ENCODE data around the gene CKAP4. TPM values are rescaled to one million over a fixed set of nuclear protein-coding genes. Genes with fewer than 3 reads are reported as not detected.

CKAP4 gene
- total and polyA plus RNA-seq, 4 donors, result 13.1 to 28.0 (median 25.2) TPM

GRCh38 chr12:106219043-106219442, 28.8 kb downstream of the CKAP4 start:
- H3K27ac ChIP-seq (ENCODE audit: low read depth in 1 of 2, low read length in 2 of 2), result no peak overlapping the region
- 90% methylated on average over 1 of the region's 1 CpG for WGBS
- H3K4me3 ChIP-seq (ENCODE audit: low read depth in 1 of 3, low read length in 3 of 3), result no peak overlapping the region
- no peaks in the 10 kb centered on the region for H3K36me3 ChIP-seq (ENCODE audit: control insufficient read depth in 4 of 4, insufficient read depth in 3 of 4, low read depth in 1 of 4, low read length in 3 of 4)
- no peaks in the 10 kb centered on the region for H3K4me1 ChIP-seq (ENCODE audit: control insufficient read depth in 4 of 4, insufficient read depth in 4 of 4, low read length in 3 of 4)
- peaks cover 0 to 4% (median 2%) of the 10 kb centered on the region in 4 donors for H3K9me3 ChIP-seq (ENCODE audit: control insufficient read depth in 4 of 4, low read length in 3 of 4)
- H3K27me3 ChIP-seq (ENCODE audit: control insufficient read depth in 4 of 4, insufficient read depth in 4 of 4, low read length in 3 of 4), result no peaks in the 10 kb centered on the region
- DNase-seq (ENCODE audit: low spot score), result no peak
- TF ChIP-seq FOXA2 (IDR thresholded peaks at IDR 0.05), result no peak
- no peak for TF ChIP-seq RXRA (IDR thresholded peaks at IDR 0.05)
- no peak for TF ChIP-seq EGR1 (IDR thresholded peaks at IDR 0.05; ENCODE audit: low read depth in 2 of 2)
- H3K9ac ChIP-seq (ENCODE audit: low read depth in 1 of 2, low read length in 2 of 2), result no peak overlapping the region

GRCh38 chr12:106217706-106218105, 30.1 kb downstream of the CKAP4 start:
- Histone ChIP-seq H3K9ac (ENCODE audit: low read depth in 1 of 2, low read length in 2 of 2) (no peak overlapping the region), H3K9me3 (ENCODE audit: control insufficient read depth in 4 of 4, low read length in 3 of 4) (peaks cover 0 to 4% (median 2%) of the 10 kb centered on the region in 4 donors), H3K4me3 (ENCODE audit: low read depth in 1 of 3, low read length in 3 of 3) (no peak overlapping the region), H3K27ac (ENCODE audit: low read depth in 1 of 2, low read length in 2 of 2) (no peak overlapping the region), H3K36me3 (ENCODE audit: control insufficient read depth in 4 of 4, insufficient read depth in 3 of 4, low read depth in 1 of 4, low read length in 3 of 4) (no peaks in the 10 kb centered on the region), H3K27me3 (ENCODE audit: control insufficient read depth in 4 of 4, insufficient read depth in 4 of 4, low read length in 3 of 4) (no peaks in the 10 kb centered on the region), H3K4me1 (ENCODE audit: control insufficient read depth in 4 of 4, insufficient read depth in 4 of 4, low read length in 3 of 4) (no peaks in the 10 kb centered on the region)
- WGBS, result 94% methylated on average over 2 of the region's 2 CpGs
- DNase-seq (ENCODE audit: low spot score), result no peak
- TF ChIP-seq RAD21 (IDR thresholded peaks at IDR 0.05) (no peak), SP1 (IDR thresholded peaks at IDR 0.05) (no peak), FOXA2 (IDR thresholded peaks at IDR 0.05) (no peak), HNF4A (conservative IDR thresholded peaks at IDR 0.05) (no peak)

GRCh38 chr12:106214571-106214970, 33.2 kb downstream of the CKAP4 start:
- 74% methylated on average over 4 of the region's 4 CpGs for WGBS

GRCh38 chr12:106213662-106214061, 34.2 kb downstream of the CKAP4 start:
- peaks cover 0 to 4% (median 2%) of the 10 kb centered on the region in 4 donors for H3K9me3 ChIP-seq (ENCODE audit: control insufficient read depth in 4 of 4, low read length in 3 of 4)
- DNase-seq (ENCODE audit: low spot score), result no peak
- no peak overlapping the region for H3K27ac ChIP-seq (ENCODE audit: low read depth in 1 of 2, low read length in 2 of 2)
- TF ChIP-seq CTCF (IDR thresholded peaks at IDR 0.05; ENCODE audit: low read depth, low read length, missing input control) (no peak), RAD21 (IDR thresholded peaks at IDR 0.05) (no peak), HNF4A (conservative IDR thresholded peaks at IDR 0.05) (no peak)
- no peaks in the 10 kb centered on the region for H3K36me3 ChIP-seq (ENCODE audit: control insufficient read depth in 4 of 4, insufficient read depth in 3 of 4, low read depth in 1 of 4, low read length in 3 of 4)
- H3K4me3 ChIP-seq (ENCODE audit: low read depth in 1 of 3, low read length in 3 of 3), result no peak overlapping the region
- no peak overlapping the region for H3K9ac ChIP-seq (ENCODE audit: low read depth in 1 of 2, low read length in 2 of 2)
- H3K4me1 ChIP-seq (ENCODE audit: control insufficient read depth in 4 of 4, insufficient read depth in 4 of 4, low read length in 3 of 4), result no peaks in the 10 kb centered on the region
- H3K27me3 ChIP-seq (ENCODE audit: control insufficient read depth in 4 of 4, insufficient read depth in 4 of 4, low read length in 3 of 4), result no peaks in the 10 kb centered on the region
- 79% methylated on average over 6 of the region's 6 CpGs for WGBS

More at GRCh38 chr12:106214571-106214970, 33.2 kb downstream of the CKAP4 start:
- DNase-seq (ENCODE audit: low spot score), result no peak
- Histone ChIP-seq H3K4me3 (ENCODE audit: low read depth in 1 of 3, low read length in 3 of 3) (no peak overlapping the region), H3K27ac (ENCODE audit: low read depth in 1 of 2, low read length in 2 of 2) (no peak overlapping the region), H3K9me3 (ENCODE audit: control insufficient read depth in 4 of 4, low read length in 3 of 4) (peaks cover 0 to 4% (median 2%) of the 10 kb centered on the region in 4 donors), H3K36me3 (ENCODE audit: control insufficient read depth in 4 of 4, insufficient read depth in 3 of 4, low read depth in 1 of 4, low read length in 3 of 4) (no peaks in the 10 kb centered on the region), H3K27me3 (ENCODE audit: control insufficient read depth in 4 of 4, insufficient read depth in 4 of 4, low read length in 3 of 4) (no peaks in the 10 kb centered on the region), H3K9ac (ENCODE audit: low read depth in 1 of 2, low read length in 2 of 2) (no peak overlapping the region), H3K4me1 (ENCODE audit: control insufficient read depth in 4 of 4, insufficient read depth in 4 of 4, low read length in 3 of 4) (no peaks in the 10 kb centered on the region)
- TF ChIP-seq HNF4A (conservative IDR thresholded peaks at IDR 0.05), result no peak
- TF ChIP-seq RXRA (IDR thresholded peaks at IDR 0.05), result no peak
- TF ChIP-seq JUND (IDR thresholded peaks at IDR 0.05), result no peak
- no peak for TF ChIP-seq ZBTB33 (IDR thresholded peaks at IDR 0.05)
